Measurements from ENCODE around the gene IQCK.

DNA sequence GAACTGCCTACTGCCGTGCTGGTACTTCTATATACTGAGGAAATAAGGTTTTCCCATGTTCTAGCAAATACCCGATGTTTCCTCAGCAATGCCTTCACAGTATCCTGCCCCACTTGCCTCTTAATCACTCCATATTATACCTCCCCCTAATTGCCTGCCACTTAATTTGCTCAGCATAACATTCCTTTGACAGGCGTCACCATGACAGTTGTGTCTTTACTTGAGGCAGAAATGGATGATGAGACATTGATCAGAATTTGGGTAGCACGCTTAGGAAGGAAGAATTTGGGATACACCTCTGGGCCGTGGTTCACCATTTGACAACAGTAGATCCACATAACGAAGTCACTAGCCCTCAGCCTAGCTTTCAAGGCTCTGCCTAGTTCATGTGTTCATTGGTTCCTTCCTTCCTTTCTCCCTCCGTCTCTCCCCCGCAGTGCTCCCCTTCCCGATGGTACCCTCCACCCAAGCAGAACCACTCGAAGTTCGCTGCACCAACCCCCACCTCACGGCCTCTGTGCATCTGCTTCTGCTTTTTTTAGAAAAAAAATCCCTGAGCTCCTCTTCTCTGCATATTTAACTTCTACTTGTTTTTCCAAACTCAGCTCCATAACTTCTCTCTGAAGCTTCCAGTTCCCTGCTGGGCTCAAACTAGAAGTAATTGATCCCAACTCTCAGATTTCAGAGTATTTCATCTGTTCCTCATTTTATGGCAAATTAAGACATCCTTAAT, 19.4 kb downstream of the IQCK start:
- TF ChIP-seq EZH2 (IDR thresholded peaks at IDR 0.05) = no peak
- TF ChIP-seq FOXP2 (optimal IDR thresholded peaks at IDR 0.05; ENCODE audit: control extremely low read depth, extremely low read length, insufficient read depth) = no peak
- peak; percentile 13; the same call in 1 of the 2 replicates for TF ChIP-seq POLR2AphosphoS5 (IDR thresholded peaks at IDR 0.05; ENCODE audit: borderline replicate concordance, low read depth, low read length)

All from SK-N-MC (cell line).